ENCODE results near the gene EVX2. TPM values are rescaled to one million over a fixed set of nuclear protein-coding genes. Genes with fewer than 3 reads are reported as not detected.

EVX2 gene
- not detected for total RNA-seq

DNA sequence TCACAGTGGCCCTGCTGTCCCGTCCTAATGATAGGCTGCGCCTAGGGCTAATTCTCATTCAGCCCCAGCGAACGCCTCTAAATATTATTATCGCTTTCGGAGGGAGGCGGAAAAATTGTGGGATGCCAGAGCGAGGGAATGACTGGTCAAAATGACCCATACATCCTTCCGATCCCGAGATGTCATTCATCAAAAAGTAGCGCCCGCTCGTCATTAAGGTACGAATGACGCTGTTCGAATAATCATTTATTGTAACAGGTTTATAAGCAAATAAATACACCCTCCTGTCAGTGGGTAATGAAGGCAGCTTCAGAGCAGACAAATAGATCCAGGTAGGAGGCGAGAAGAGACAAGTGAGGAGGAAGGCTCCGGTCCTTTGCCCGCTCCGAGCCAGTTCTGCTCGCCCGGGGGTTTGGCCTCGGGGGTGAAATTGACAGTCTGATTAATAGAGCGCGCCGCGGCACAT is at the start of gene EVX2:
Gene EVX2, minus strand, starts transcription at position 167 of the 466 bp plus-strand sequence. CDS start 186 bp downstream, outside the sequence.

DNA sequence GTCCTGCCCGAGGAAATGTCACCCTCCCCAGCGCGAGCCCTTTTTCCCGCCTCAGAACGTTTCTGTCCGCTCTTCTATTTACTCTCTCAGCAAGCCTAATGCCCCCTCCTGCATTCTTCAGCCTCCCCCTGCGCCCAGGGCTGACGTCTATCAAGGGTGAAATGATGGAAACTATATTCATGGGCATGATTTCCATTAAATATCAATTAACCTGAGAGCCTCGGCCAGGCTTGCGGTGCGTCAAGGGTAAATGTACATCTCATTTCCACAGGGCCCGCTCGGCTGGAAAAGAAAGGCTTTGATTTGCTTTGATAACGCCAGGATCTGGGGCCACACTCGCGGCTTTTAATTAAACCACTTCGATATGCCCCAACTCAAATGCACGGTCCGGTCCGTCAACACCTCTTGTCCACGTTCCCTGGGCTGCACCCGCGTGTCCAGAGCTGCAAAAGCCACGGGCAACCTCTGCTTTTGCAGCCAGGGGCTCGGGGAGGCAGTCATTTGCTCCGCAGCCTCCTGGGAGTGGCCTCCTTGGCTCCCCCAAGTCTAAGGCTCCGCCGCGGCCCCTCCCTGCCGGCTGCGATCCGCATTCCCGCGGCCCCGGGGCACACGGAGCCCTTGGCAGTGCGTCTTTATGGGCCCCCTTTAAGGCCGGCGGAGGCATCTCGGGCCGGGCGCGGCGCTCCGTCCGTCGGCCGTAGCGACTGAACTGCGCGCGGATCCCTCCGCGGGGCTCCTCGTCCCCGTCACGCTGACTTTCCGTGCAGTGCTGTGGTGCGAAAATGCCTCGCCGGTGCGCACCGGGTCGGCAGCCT is 45.4 kb upstream of the EVX2 start, which contains the start of gene HOXD8:
Gene HOXD8, plus strand, starts transcription at position 724 of the 815 bp plus-strand sequence. CDS start 662 bp downstream, outside the sequence.

DNA sequence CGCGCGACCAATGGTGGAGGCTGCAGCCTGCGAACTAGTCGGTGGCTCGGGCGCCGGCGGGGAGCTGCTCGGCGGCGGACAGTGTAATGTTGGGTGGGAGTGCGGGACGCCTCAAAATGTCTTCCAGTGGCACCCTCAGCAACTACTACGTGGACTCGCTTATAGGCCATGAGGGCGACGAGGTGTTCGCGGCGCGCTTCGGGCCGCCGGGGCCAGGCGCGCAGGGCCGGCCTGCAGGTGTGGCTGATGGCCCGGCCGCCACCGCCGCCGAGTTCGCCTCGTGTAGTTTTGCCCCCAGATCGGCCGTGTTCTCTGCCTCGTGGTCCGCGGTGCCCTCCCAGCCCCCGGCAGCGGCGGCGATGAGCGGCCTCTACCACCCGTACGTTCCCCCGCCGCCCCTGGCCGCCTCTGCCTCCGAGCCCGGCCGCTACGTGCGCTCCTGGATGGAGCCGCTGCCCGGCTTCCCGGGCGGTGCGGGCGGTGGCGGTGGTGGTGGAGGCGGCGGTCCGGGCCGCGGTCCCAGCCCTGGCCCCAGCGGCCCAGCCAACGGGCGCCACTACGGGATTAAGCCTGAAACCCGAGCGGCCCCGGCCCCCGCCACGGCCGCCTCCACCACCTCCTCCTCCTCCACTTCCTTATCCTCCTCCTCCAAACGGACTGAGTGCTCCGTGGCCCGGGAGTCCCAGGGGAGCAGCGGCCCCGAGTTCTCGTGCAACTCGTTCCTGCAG is 39.1 kb upstream of the EVX2 start, which contains the start of gene HOXD9:
Gene HOXD9, plus strand, starts transcription at position 37 of the 728 bp plus-strand sequence. Its CDS starts 50 bp downstream, at position 87.

DNA sequence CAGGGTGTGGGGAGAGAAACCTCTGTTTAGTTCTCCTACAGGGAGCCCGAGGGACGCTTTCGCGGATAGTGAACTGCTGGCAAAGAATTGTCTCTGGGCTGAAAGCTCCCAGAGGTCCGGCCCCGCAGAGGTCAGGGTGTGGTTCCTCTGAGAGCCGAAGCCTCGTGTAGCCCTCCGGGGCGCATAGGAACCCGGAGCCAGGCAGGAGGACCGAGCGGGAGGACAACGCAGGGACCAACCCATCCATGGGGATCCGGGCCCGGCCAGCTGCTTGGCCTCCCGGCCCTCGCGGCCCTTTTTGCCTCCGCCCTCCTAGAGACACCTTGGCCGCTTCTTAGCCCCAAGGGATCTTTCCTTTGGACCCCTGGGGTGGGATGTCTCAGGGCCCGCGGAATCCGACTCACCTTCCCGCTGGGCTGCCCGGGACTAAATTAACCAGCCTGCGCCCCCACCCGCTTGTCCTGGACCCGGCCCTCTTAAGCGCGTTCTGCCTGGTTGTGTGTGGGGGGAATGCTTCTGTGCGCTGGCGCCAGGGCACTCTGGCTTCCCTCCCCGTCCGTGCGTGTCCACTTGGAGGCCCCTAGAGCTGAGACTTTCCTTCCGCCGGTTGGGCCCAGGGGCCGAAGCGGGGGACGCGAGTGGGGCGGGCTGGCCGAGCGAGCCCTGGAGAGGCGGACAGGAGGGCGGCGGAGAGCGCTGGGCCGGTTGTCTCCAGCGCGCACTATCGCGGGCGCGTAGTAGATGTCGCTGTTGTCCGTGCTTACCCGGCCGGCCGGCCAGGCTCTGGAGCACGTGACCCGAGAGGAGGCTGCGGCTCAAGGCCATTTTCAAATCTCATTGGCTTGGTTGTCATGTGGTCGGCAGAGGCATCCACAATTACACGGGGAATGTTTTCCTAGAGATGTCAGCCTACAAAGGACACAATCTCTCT is 32.4 kb upstream of the EVX2 start, which contains the start of gene HOXD10:
Gene HOXD10, plus strand, starts transcription at position 896 of the 931 bp plus-strand sequence. CDS start 56 bp downstream, outside the sequence.

DNA sequence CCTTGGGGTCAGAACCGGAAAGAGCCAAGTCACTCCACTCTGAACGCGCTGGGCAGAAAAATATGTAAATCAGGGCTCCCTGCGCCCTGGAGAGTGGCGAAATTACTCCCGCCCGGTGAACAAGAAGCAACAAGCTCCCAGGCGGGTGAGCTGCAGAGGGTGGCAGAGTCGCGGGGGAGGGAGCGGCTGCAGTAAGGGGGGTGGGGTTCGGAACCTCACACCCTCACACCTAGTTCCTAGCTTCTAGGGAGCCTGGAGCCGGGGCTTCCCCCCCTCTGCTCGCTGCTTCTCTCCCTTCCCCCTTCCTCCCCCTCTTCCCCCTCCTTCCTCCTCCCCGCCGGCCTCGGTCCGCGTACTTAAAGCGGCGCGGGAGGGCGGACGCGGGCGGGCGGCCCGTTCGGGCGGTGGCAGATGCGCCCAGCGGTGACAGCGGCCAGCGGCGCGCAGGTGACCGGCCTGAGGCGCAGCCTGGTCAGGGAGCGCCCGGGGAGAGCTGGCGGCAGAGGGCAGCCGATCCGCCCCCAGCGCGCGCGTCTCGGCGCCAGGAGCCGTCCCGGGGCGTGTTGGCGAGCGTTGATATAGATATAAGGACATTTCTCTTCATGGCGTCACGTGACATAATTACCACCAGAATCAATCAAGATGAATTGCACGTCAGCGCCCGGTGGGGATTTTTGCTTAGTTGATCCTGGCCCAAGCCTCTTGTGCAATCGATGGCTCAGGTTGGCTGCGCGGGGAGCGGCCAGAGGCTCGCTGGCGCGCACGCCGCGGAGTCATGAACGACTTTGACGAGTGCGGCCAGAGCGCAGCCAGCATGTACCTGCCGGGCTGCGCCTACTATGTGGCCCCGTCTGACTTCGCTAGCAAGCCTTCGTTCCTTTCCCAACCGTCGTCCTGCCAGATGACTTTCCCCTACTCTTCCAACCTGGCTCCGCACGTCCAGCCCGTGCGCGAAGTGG is 23.1 kb upstream of the EVX2 start, which contains the start of gene HOXD11:
Gene HOXD11, plus strand, starts transcription at position 700 of the 959 bp plus-strand sequence. Its CDS starts 76 bp downstream, at position 776.

DNA sequence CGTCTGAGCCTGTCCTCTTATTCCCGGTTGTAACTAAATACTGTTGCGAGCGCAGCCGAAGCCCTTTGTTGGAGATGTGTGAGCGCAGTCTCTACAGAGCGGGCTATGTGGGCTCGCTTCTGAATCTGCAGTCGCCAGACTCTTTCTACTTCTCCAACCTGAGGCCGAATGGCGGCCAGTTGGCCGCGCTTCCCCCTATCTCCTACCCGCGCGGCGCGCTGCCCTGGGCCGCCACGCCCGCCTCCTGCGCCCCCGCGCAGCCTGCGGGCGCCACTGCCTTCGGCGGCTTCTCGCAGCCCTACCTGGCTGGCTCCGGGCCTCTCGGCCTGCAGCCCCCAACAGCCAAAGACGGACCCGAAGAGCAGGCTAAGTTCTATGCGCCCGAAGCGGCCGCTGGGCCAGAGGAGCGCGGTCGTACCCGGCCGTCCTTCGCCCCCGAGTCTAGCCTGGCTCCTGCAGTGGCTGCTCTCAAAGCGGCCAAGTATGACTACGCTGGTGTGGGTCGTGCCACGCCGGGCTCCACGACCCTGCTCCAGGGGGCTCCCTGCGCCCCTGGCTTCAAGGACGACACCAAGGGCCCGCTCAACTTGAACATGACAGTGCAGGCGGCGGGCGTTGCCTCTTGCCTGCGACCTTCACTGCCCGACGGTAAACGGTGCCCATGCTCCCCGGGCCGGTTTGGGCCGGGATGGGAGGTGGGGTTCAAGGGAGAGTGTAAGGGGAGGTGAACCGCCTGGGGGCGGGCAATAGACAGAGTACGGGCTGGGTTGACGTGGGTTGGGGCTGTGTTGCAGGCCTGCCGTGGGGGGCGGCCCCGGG is 16.2 kb upstream of the EVX2 start, which contains the start of gene HOXD12:
Gene HOXD12, plus strand, starts transcription at position 68 of the 819 bp plus-strand sequence. Its CDS starts 7 bp downstream, at position 75.

DNA sequence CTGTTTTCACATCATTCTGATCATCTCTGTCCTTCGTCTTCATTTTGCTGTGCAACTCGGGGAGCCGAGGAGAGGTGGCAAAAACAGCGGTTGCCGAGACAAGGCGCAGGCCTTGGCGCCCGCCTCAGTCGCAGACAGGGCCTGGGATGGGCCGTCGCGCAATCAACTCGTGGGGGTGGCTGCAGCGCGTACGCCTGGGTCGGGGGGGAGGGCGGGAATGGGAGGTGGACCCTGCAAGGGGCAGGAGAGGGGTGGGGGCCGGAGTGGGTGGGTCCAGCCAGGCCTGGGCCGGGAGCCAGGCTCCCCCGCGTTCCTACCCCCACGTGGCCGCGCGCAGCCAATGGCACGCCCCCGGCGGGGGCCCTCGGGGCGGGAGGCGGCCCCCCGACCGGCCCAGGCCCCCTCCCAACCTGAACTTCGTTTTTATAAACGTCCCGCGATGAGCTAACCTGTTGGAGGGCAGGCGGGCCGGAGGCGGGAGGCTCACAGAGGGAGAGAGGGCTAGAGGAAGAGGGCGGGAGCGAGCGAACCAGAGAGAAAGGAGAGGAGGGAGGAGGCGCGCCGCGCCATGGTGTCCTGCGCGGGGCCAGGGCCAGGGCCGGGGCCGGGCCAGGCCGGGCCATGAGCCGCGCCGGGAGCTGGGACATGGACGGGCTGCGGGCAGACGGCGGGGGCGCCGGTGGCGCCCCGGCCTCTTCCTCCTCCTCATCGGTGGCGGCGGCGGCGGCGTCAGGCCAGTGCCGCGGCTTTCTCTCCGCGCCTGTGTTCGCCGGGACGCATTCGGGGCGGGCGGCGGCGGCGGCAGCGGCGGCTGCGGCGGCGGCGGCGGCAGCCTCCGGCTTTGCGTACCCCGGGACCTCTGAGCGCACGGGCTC is 8.7 kb upstream of the EVX2 start, which contains the start of gene HOXD13:
Gene HOXD13, plus strand, starts transcription at position 452 of the 875 bp plus-strand sequence. Its CDS starts 170 bp downstream, at position 622.

Other genes with a start within 250 kb of the EVX2 start
- gene LNPK, start 81.7 kb downstream of the EVX2 start, total RNA-seq = 68.2 TPM
- gene HOXD13, start 8.8 kb upstream of the EVX2 start, total RNA-seq = not detected
- not detected for gene HOXD12, start 15.8 kb upstream of the EVX2 start, total RNA-seq
- gene HOXD11, start 23.3 kb upstream of the EVX2 start, total RNA-seq = not detected
- gene HOXD10, start 32.8 kb upstream of the EVX2 start, total RNA-seq = not detected
- not detected for gene HOXD9, start 38.8 kb upstream of the EVX2 start, total RNA-seq
- gene HOXD8, start 45.7 kb upstream of the EVX2 start, total RNA-seq = not detected
- not detected for gene HOXD4, start 67.6 kb upstream of the EVX2 start, total RNA-seq
- not detected for gene HOXD3, start 73.3 kb upstream of the EVX2 start, total RNA-seq
- gene HOXD1, start 104.7 kb upstream of the EVX2 start, total RNA-seq = not detected
- gene MTX2, start 185.5 kb upstream of the EVX2 start, total RNA-seq = 41.0 TPM

Measured in parietal lobe (tissue), 1 donor.